Muscle of leg (tissue), 11 donors: ENCODE results near the gene SEPTIN2. TPM values are rescaled to one million over a fixed set of nuclear protein-coding genes. Genes with fewer than 3 reads are reported as not detected.
"Not testable (repeated sequence)": the region's sequence is repeated elsewhere in the genome, so short reads cannot be mapped to it uniquely, and the experiment has no call there.

Experiments
- DNase-seq: peaks from one replicate; pipeline ENCODE4 v3.0.0; 2013
- H3K27ac ChIP-seq: one replicate; pipeline ENCODE4 v1.5.1; 2013; ENCODE audit warnings: mild to moderate bottlenecking, low read length, control low read depth
- H3K27me3 ChIP-seq: one replicate; pipeline ENCODE4 v1.6.1; 2013; ENCODE audit warnings: low read length; ENCODE audit not compliant: control insufficient read depth, insufficient read depth
- H3K36me3 ChIP-seq: one replicate; pipeline ENCODE4 v1.6.1; 2013; ENCODE audit warnings: low read length; ENCODE audit not compliant: control insufficient read depth, insufficient read depth
- H3K4me1 ChIP-seq: one replicate; pipeline ENCODE4 v1.6.1; 2013; ENCODE audit warnings: low read length; ENCODE audit not compliant: control insufficient read depth, insufficient read depth
- H3K4me3 ChIP-seq: one replicate; pipeline ENCODE4 v1.5.1; 2013; ENCODE audit warnings: low read length, control low read depth
- H3K9me3 ChIP-seq: replicated peaks from 2 replicates; pipeline ENCODE4 v1.6.1; 2013; ENCODE audit warnings: low read depth, low read length; ENCODE audit not compliant: control insufficient read depth
- WGBS: methylation state at CpG from one replicate; pipeline ENCODE4 v1.1.5; 2013; ENCODE audit warnings: missing lambda C conversion rate; ENCODE audit not compliant: insufficient coverage; 5-methylcytosine and 5-hydroxymethylcytosine counted together
- polyA plus RNA-seq, 8 donors: library from polyadenylated mRNA; unstranded; fragments of 120-200 nt; gene quantifications; one replicate each; pipeline versions ENCODE4 v1.2.1 to v1.2.3, GENCODE V29; 2013; ENCODE audit warnings: inconsistent platforms in 1 of 8, low replicate concordance in 1 of 8; ENCODE audit not compliant: insufficient read length in 8 of 8, insufficient read depth in 1 of 8
- total RNA-seq: library from RNA; stranded (reverse); fragments of 120-200 nt; gene quantifications from one replicate; pipeline ENCODE4 v1.2.4, GENCODE V29; 2013

The SEPTIN2 gene
- total and polyA plus RNA-seq, 9 donors = 248 to 446 (median 275) TPM

DNA sequence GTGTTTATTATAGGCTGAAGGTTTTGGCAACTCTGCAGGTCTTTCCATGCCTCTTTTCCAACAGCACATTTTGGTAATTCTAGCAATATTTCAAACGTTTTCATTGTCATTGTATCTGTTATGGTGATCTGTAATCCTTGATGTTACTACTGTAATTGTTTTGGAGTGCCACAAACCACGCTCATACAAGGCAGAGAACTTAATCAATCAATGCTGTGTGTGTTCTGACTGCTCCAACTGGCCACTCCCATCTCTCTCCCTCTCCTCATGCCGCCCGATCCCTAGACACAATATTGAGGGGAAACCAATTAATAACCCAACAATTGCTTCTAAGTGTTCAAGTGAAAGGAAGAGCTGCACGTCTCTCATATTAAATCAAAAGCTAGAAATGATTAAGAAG lies 33.2 kb upstream of the SEPTIN2 start:
- no CpG with 5 or more reads among the region's 5 CpGs for WGBS
- peaks cover 3% of the 10 kb centered on the region for H3K36me3 ChIP-seq
- no peaks in the 10 kb centered on the region for H3K27me3 ChIP-seq
- H3K27ac ChIP-seq = no peak overlapping the region
- H3K4me1 ChIP-seq = no peaks in the 10 kb centered on the region
- peak; percentile 24 for DNase-seq
- no peak overlapping the region for H3K4me3 ChIP-seq
- no peaks in the 10 kb centered on the region for H3K9me3 ChIP-seq

DNA sequence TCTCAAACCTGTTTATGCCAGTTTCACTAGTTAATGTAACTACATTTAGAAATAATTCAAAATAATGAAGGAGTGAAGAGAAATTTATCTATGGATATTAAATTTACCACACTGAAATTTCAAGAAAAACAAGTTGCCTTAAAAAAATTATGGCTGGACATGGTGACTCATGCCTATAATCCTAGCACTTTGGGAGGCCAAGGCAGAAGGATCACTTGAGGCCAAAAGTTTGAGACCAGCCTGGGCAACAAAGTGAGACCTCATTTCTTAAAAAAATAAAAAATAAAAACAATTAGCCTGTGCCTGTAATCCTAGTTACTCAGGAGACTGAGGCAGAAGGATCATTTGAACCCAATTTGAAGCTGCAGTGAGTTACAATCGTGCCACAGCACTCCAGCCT lies 30.1 kb upstream of the SEPTIN2 start:
- H3K36me3 ChIP-seq = peaks cover 3% of the 10 kb centered on the region
- H3K27ac ChIP-seq = no peak overlapping the region
- no CpG with 5 or more reads among the region's 1 CpG for WGBS
- H3K4me1 ChIP-seq = no peaks in the 10 kb centered on the region
- no peak overlapping the region for H3K4me3 ChIP-seq
- H3K9me3 ChIP-seq = no peaks in the 10 kb centered on the region
- no peaks in the 10 kb centered on the region for H3K27me3 ChIP-seq
- DNase-seq = no peak

DNA sequence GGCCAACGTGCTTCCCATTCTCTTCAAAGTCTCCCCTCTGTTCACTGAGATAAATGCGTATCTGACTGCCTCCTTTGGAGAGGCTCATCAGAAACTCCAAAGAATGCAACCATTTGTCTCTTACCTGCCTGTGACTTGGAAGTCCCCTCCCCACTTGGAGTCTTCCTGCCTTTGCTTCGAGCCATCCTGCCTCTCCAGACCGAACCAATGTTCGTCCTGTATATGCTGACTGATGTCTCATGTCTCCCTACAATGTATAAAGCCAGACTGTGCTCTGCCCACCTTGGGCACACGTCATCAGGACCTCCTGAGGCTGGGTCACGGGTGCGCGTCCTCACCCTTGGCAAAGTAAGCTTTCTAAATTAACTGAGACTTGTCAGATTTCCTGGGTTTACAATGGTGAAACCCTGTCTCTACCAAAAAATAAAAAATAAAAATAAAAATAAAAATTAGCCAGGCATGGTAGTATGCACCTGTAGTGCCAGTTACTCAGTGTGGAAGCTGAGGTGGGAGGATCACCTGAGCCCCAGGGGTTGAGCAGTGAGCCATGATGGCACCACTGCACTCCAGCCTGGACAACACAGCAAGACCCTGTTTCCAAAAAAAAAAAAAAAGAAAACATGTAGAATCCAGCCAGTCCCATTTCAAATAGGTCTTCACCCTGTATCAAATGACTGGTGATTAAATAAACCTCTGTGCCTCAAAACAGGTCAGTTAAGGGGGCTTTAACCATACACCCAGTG lies 29.2 kb upstream of the SEPTIN2 start:
- H3K27me3 ChIP-seq = no peaks in the 10 kb centered on the region
- H3K9me3 ChIP-seq = no peaks in the 10 kb centered on the region
- H3K27ac ChIP-seq = no peak overlapping the region
- no peak overlapping the region for H3K4me3 ChIP-seq
- no peaks in the 10 kb centered on the region for H3K4me1 ChIP-seq
- no peak for DNase-seq
- peaks cover 3% of the 10 kb centered on the region for H3K36me3 ChIP-seq
- WGBS = 67% methylated on average over 5 of the region's 9 CpGs

DNA sequence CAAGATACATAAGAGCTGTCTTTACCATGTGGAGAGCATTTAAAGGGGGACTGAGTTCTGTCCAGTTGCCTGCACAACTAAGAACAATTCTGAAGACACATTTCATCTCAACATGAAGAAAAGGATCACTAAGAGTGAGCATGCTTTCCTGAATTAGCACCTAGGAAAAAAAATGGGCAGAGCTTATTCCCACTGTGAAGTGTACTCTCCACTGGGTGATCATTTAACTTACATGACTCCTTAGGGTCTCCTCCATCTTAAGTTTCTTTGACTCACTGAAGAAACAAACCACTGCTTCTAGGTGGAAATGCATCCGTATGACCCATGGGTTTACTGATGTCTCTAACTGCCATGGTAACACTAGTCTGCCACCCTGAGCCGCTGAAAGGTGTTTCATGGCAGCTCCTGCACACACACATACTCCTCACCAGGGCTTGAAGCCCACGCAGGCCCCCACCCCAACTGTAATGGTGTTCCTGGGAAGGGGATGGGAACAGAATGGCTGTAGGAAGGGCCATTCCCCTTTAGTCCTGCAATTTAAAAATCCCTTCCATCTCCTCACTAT lies 27.3 kb upstream of the SEPTIN2 start:
- Histone ChIP-seq H3K36me3 (peaks cover 3% of the 10 kb centered on the region), H3K27me3 (no peaks in the 10 kb centered on the region), H3K4me3 (no peak overlapping the region), H3K4me1 (no peaks in the 10 kb centered on the region), H3K27ac (no peak overlapping the region), H3K9me3 (no peaks in the 10 kb centered on the region)
- WGBS = 71% methylated on average over 2 of the region's 3 CpGs
- DNase-seq = no peak

DNA sequence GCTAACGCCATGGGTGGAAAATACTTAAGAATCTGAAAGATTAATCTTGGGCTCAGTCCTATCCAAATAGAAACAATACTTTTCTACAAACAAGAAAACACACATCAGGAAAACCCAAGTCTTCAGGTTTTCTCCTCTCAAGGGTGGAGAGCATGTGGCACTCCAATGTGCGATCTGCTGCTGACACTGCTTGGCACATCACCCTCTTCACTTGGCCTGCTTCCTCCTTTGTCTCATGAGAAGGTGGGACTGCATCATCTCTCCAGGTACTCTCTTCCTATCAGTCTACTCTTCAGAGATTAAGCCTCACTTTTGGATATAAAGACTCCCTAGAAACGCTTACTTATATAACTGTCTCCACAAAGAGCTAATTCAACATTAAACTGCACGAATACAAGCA lies 26.7 kb upstream of the SEPTIN2 start:
- Histone ChIP-seq H3K4me1 (no peaks in the 10 kb centered on the region), H3K36me3 (peaks cover 3% of the 10 kb centered on the region), H3K27me3 (no peaks in the 10 kb centered on the region), H3K9me3 (no peaks in the 10 kb centered on the region), H3K27ac (no peak overlapping the region), H3K4me3 (no peak overlapping the region)
- WGBS = 100% methylated on average over 1 of the region's 4 CpGs
- no peak for DNase-seq

DNA sequence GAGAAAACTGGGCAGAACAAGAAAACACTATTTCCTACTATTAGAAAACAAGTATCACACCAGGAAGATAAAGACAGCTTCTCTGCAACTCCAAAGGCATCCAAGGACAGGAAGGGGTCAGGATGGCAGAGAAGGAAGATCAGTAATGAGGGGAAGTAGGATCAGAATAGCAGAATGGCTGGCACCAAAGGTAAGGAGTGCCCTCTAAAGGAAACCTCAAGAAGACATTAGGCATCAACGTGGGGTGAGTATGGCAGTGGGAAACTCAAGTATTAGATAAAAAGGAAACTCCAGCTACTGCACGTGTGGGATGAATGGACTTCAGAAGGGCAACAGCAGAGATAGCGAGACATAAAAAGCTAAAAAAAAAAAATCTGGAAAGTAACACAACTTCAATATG lies 26.1 kb upstream of the SEPTIN2 start:
- H3K9me3 ChIP-seq = no peaks in the 10 kb centered on the region
- no peaks in the 10 kb centered on the region for H3K27me3 ChIP-seq
- peaks cover 3% of the 10 kb centered on the region for H3K36me3 ChIP-seq
- no peak overlapping the region for H3K4me3 ChIP-seq
- H3K4me1 ChIP-seq = no peaks in the 10 kb centered on the region
- no peak for DNase-seq
- WGBS = 43% methylated on average over 1 of the region's 3 CpGs
- H3K27ac ChIP-seq = no peak overlapping the region

DNA sequence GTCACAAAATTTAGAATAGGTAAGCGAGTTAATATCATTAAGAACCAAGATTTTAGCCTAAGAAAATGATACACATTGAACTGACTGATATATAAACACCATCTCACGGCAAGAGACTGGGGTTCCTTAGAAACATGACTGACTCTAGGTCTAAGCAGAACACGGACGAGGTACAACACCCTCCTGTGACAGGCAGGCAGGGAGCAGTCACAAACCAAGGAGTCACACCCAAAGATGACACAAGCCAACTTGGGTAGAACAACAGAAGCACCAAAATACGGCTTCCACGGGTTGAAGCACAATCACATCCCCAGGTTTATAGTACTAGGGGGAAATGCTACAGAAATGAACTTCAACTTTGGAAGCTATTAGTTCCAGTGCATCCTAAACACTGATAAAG lies 24.6 kb upstream of the SEPTIN2 start:
- no peaks in the 10 kb centered on the region for H3K36me3 ChIP-seq
- no peaks in the 10 kb centered on the region for H3K27me3 ChIP-seq
- DNase-seq = no peak
- H3K9me3 ChIP-seq = no peaks in the 10 kb centered on the region
- 95% methylated on average over 3 of the region's 6 CpGs for WGBS
- no peaks in the 10 kb centered on the region for H3K4me1 ChIP-seq
- H3K4me3 ChIP-seq = no peak overlapping the region
- no peak overlapping the region for H3K27ac ChIP-seq

DNA sequence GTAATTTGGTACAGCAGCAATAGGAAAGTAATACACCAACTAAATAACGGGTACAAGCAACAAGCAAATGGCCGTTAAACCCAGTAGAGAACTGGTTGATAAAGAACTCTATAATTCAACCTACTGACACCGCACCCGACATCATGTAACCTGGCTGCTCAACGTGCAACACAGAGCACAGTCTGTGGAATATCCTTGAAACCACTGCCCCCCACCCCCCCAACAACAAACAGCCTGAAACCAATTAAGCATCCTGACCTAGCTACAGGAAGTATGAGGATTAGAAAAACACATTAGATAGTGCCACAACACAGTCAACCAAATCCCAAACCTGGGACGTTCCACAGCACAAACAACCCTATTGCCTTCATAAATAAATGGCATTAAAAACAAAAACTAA lies 23.7 kb upstream of the SEPTIN2 start:
- Histone ChIP-seq H3K4me3 (no peak overlapping the region), H3K27me3 (no peaks in the 10 kb centered on the region), H3K4me1 (no peaks in the 10 kb centered on the region), H3K9me3 (no peaks in the 10 kb centered on the region), H3K36me3 (no peaks in the 10 kb centered on the region), H3K27ac (no peak overlapping the region)
- WGBS = 48% methylated on average over 3 of the region's 6 CpGs
- no peak for DNase-seq

DNA sequence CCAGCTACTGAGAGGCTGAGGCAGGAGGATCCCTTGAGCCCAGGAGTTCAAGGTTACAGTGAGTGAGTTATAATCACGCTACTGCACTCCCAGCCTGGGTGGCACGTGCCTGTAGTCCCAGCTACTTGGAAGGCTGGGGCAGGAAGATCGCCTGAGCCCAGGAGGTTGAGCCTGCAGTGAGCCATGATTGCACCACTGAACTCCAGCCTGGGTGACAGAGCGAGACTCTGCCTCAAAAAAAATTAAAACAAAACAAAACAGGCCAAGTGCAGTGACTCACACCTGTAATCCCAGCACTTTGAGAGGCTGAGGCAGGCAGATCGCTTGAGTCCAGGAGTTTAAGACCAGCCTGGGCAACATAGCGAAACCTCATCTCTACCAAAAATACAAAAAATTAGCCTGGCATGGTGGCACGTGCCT lies 22.3 kb upstream of the SEPTIN2 start:
- DNase-seq, H3K4me3 ChIP-seq, H3K9me3 ChIP-seq, H3K4me1 ChIP-seq, H3K27ac ChIP-seq, H3K36me3 ChIP-seq, H3K27me3 ChIP-seq: not testable (repeated sequence)
- WGBS = 89% methylated on average over 2 of the region's 7 CpGs

DNA sequence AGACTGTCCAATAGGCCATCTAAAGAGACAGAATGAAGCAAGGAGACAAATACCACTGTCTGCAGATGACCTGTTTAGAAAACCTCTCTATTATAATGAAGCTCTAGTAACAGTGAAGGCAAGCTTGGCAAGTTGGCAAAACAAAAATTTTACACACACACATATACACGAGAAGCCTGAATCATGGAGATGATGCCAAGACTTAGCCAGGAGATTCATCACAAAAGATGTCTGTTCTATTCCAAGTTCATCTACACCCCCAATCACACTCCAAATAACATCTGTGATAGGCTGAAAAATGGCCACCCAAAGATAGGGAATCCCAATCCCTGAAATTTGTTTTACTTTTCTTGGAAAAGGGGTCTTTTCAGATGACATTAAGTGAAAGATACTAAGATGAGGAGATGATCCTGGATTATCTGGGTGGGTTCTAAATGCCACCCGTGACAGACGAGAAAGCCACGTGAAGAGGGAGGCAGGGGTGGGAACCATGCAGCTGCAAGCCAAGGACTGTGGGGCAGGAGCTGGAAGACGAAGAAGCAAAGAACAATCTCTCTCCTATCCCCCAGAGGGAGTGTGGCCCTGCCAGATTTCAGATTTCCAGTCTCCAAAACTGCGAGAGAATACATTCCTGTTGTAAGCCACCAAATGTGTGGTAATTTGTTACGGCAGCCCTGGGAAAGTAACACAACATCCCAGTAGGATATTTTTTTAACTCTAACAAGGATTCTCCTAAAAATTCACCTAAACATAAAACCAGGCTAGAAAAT lies 20.2 kb upstream of the SEPTIN2 start:
- Histone ChIP-seq H3K27me3 (no peaks in the 10 kb centered on the region), H3K27ac (no peak overlapping the region), H3K4me3 (no peak overlapping the region), H3K4me1 (no peaks in the 10 kb centered on the region), H3K36me3 (peaks cover 2% of the 10 kb centered on the region), H3K9me3 (no peaks in the 10 kb centered on the region)
- 95% methylated on average over 3 of the region's 7 CpGs for WGBS
- peak; percentile 27 for DNase-seq
